Measurements from ENCODE around the gene KIAA1614.
A peak's percentile ranks its signal among the peaks of the same experiment; 100 is the strongest.
"Not testable (repeated sequence)": the region's sequence is repeated elsewhere in the genome, so short reads cannot be mapped to it uniquely, and the experiment has no call there.

Gene KIAA1614

DNA sequence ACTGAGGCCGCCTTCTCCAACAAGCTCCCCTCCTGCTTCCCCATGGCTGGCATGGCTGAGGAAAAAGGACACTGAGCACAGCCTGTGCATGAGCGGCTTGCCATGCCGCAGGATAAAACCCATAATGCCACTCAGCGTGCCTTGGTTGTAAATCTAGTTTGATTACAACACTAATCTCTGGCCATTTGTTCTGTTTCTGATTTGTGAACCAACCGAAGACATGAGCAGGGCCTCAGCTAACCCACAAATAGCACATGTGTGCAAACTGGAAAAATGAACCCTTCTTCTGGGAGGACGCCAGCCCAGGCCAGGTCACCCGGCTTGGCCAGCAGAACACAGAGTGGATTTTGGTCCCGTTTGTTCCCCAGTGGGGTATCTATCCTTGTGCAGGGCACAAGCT, 56.1 kb downstream of the KIAA1614 start:
- not testable (repeated sequence) for H3K27me3 Mint-ChIP-seq, H3K9me3 Mint-ChIP-seq, DNase-seq, H3K4me3 Mint-ChIP-seq, H3K27ac Mint-ChIP-seq
- Mint-ChIP-seq H3K36me3 (ENCODE audit: low read depth) (peaks cover 94% of the 10 kb centered on the region), H3K4me1 (ENCODE audit: low read depth) (peaks cover 14% of the 10 kb centered on the region)

DNA sequence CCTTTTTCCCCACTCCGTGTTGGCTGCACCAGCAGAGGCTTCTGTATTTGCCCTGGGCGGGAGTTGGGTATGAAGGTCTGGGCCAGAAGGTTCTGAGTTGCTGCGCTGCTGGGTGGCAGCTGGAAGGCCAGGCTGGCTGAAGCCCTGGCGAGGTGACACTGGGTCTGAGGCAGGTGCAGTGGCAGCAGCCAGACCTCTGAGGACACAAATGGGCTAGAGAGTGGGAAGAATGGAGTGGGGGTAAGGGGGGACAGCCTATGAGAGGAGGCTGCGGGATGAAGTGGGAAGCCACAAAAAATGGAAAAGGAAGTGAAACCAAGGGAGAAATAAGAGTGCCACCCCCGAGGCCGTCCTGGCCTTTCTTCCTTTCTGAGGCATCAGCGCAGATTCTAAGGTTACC, 56.7 kb downstream of the KIAA1614 start:
- peaks cover 94% of the 10 kb centered on the region for H3K36me3 Mint-ChIP-seq (ENCODE audit: low read depth)
- no peaks in the 10 kb centered on the region for H3K27me3 Mint-ChIP-seq
- no peak overlapping the region for H3K27ac Mint-ChIP-seq
- H3K4me3 Mint-ChIP-seq = no peak overlapping the region
- H3K9me3 Mint-ChIP-seq = no peaks in the 10 kb centered on the region
- H3K4me1 Mint-ChIP-seq (ENCODE audit: low read depth) = peaks cover 14% of the 10 kb centered on the region
- no peak for DNase-seq

DNA sequence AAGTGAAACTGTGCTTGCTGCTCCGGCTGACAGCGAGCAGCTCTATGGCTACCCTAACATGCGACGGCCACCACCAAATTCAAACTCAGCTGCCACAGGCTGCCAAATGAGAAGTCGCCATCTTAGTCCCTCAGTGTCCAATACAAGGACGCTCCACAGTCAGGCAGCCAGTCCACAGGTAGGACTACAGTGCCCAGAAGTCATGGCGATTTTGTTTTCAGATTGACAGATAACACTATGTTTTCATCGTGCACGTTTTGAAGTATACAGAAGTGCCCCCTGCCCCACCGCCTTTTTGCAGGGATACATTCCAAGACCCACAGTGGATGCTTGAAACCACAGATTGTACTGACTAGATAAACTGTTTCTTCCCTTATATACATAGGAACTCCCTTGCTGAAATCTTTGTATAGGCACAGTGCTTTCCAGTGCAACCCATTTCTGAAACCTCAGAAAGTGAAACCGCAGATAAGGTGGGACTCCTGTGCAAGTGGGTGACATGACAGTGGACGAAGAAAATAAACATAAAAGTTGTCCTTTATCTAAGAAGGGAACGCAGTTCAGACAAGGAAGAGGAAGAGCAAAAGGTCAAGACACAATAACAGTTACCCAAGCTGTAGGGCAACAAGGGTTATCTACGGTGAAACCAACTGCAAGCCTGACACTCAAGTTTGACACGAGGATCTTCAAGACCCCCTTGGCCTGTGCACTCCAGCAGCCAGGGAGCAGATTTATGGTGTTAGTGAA, 57.8 kb downstream of the KIAA1614 start:
- Mint-ChIP-seq H3K27ac (no peak overlapping the region), H3K4me1 (ENCODE audit: low read depth) (peaks cover 21% of the 10 kb centered on the region), H3K9me3 (no peaks in the 10 kb centered on the region), H3K36me3 (ENCODE audit: low read depth) (peaks cover 96% of the 10 kb centered on the region), H3K4me3 (no peak overlapping the region), H3K27me3 (no peaks in the 10 kb centered on the region)
- DNase-seq = no peak

DNA sequence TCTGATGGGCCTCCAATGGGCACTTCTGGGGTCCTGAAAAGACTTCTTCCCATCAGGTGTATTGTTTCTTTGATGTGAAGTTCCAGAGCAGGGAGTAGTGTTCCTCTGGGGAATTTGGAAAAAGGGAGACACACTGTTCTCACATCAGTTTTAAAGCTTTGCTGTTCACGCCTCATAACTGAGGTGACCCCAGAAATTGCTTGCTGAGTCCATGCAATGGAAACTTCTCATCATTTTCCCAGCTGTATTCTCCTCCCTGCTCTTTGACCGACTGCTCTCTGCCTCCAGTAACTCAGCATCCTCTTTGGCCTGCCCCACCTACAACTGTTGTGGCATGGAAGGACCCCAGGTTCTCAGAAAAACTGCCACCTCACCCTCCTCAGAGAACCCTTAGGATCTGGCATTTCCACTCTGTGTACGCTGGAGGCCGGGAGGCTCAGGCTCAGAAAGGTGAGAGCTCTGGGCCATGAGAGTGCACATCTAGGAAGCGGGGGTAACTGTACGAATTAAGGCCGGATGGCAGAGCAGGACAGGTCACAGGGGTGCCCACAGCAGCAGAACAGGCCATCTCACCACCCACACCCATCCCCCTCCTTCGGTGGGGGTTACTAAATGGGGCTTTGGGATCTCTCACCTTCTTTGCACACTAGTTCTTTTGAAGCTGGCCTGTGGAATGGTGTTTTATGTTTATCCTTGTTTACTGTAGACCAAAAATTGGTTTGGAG, 58.7 kb downstream of the KIAA1614 start:
- Mint-ChIP-seq H3K4me1 (ENCODE audit: low read depth) (peaks cover 28% of the 10 kb centered on the region), H3K4me3 (no peak overlapping the region), H3K9me3 (no peaks in the 10 kb centered on the region), H3K27me3 (no peaks in the 10 kb centered on the region), H3K36me3 (ENCODE audit: low read depth) (peaks cover 96% of the 10 kb centered on the region), H3K27ac (peak overlapping the region; percentile 64)
- no peak for DNase-seq

DNA sequence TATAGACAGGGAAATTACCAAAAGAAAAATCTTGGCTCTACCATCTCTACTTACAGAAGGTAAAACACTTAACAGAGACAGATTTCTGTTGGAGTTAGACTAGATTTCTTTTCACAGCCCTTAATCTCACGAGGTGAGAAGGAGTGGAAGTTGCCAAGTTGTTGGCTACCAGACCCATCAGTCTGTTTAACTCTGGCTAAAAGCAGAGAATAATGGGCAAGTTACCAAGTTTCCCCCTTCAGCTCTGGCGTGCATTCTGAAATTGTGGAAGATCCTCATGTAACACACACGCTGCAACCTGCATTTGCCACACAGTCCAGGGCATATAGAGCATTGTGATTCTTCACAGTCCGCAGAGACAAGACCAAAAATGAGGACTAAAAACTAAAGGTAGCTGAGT, 60.7 kb downstream of the KIAA1614 start:
- Mint-ChIP-seq H3K4me3 (no peak overlapping the region), H3K4me1 (ENCODE audit: low read depth) (peaks cover 28% of the 10 kb centered on the region), H3K9me3 (no peaks in the 10 kb centered on the region), H3K27me3 (no peaks in the 10 kb centered on the region), H3K27ac (peak overlapping the region; percentile 6), H3K36me3 (ENCODE audit: low read depth) (peaks cover 97% of the 10 kb centered on the region)
- no peak for DNase-seq

DNA sequence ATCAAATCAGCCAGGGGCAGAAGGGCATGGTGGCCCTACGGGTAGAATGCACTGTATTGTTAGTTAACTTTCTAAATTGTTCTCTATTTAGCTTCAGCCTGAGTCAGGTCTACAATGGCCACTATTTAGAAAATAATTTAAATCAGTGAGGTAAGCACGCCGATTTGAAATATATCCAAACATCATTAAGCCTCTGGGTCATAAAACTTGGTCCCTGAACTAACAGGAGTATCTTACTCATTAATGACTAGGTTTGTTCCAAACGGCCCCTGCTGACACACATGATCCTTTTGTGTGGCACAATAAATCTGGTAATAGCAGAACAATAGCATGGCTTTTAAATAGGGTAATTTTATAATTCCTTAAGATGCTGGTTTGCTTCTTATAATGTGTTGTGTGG, 61.5 kb downstream of the KIAA1614 start:
- Mint-ChIP-seq H3K4me3 (no peak overlapping the region), H3K27ac (peak overlapping the region; percentile 58), H3K27me3 (no peaks in the 10 kb centered on the region), H3K9me3 (no peaks in the 10 kb centered on the region), H3K4me1 (ENCODE audit: low read depth) (peaks cover 30% of the 10 kb centered on the region), H3K36me3 (ENCODE audit: low read depth) (peaks cover 99% of the 10 kb centered on the region)
- no peak for DNase-seq

DNA sequence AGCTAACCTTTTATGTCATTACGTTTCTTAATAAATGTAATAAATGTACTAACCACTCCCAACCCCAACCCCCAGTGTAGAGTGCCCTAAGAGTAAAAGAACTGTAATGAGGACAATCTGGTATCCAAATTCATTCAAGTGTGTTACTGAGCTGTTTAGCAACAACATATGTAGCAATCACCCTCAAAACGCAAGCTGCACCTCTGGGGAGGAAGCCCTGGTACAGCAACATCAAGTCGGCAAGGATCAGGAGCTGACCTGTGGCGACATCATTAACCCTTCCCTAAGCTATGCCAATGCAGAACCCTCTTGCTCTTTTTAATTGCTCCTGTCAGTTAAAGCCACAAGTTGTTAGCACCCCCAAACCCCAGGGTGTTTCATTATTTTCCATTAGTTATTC, 62.9 kb downstream of the KIAA1614 start:
- peaks cover 97% of the 10 kb centered on the region for H3K36me3 Mint-ChIP-seq (ENCODE audit: low read depth)
- H3K4me1 Mint-ChIP-seq (ENCODE audit: low read depth) = peaks cover 27% of the 10 kb centered on the region
- DNase-seq = no peak
- H3K4me3 Mint-ChIP-seq = no peak overlapping the region
- H3K27me3 Mint-ChIP-seq = no peaks in the 10 kb centered on the region
- H3K27ac Mint-ChIP-seq = no peak overlapping the region
- H3K9me3 Mint-ChIP-seq = no peaks in the 10 kb centered on the region

DNA sequence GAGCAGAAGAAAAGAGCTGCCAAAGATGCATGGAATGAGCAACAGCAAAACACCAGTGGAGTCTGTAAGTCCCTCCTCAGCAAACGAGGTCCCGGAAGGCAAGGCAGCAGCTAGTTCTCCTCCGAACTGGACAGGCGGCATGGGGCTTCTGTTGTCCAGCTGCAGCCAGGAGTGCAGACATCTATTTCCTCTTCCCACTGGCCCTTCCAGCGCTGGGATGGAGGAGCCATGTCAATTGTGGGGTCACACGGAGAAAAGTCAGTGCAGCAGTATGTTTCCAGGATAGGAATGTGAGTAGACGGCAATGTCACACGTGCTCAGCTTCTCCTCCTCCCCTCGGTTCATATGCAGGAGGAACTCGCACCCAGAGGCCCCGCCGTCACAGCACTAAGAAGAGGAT, 63.5 kb downstream of the KIAA1614 start:
- H3K36me3 Mint-ChIP-seq (ENCODE audit: low read depth) = peaks cover 96% of the 10 kb centered on the region
- no peaks in the 10 kb centered on the region for H3K27me3 Mint-ChIP-seq
- H3K9me3 Mint-ChIP-seq = no peaks in the 10 kb centered on the region
- peaks cover 32% of the 10 kb centered on the region for H3K4me1 Mint-ChIP-seq (ENCODE audit: low read depth)
- no peak for DNase-seq
- H3K27ac Mint-ChIP-seq = peak overlapping the region; percentile 41
- H3K4me3 Mint-ChIP-seq = no peak overlapping the region

DNA sequence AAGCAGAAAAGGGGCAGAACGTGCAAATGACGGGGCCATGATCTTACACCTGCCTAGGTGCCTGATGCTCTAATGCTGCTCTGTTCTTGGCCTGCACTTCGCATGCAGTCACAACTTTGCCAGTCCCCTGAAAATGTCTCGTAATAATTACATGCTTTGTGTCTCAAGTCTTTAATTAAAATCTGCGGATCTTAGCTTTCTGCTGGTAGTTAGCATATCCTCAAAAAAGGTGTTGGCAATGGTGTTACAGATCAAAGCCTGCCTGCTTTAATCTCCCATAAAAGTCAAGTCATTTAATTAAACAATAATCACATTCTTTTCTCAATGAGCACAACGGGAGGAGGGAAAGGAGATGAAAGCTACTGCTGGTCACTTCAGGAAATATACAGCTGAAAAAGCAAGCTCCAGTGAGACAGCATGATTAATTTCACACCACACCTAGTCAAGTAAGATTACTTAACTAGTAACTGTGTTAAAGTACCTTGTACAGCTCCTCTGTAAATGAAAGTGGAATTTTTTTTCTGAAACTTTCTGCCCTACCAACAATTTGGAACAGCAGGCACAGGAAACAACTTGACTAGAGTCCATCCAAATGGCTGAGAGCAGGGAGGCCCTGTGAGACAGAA, 64.1 kb downstream of the KIAA1614 start:
- Mint-ChIP-seq H3K36me3 (ENCODE audit: low read depth) (peaks cover 95% of the 10 kb centered on the region), H3K27me3 (no peaks in the 10 kb centered on the region), H3K4me3 (no peak overlapping the region)

DNA sequence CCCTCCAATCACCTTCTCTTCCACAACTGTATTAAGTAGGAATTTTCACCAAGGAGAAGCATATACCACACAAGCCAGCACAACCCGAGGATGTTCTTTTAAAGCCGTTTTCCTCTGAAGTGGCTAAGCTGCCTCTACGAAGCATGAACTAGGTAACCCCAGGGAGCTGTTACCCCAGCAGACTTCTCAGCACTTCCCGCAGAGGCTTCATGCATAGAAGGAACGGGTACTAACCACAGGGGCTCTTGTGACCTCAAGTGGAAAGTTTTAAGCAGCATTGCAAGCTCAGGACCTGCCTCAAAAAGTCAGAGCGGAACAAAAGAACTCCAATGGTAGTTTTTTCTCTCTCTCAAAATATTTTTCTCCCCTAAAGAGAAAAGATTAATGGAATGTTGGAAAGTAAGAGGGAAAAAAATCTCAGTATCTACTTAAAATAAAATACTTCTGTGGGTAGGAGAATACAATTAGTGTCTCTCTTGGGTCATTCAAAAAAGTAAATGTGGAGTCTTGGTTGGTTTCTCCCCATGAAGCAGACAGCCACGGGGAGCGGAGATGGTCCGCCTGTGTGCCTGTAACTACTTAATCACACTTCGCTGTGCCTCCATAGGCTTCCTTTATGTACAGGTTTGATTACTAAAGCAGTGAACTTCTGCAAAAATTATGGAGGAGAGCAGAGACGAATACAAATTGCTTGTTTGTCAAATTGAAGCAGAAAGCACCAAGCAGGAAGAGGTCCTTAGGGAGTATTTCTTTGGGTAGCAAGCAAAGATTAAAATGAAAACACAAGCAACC, 69.1 kb downstream of the KIAA1614 start:
- peak overlapping the region; percentile 82 for H3K27ac Mint-ChIP-seq
- peaks cover 35% of the 10 kb centered on the region for H3K4me1 Mint-ChIP-seq (ENCODE audit: low read depth)
- H3K27me3 Mint-ChIP-seq = no peaks in the 10 kb centered on the region
- DNase-seq = peak; percentile 45
- H3K4me3 Mint-ChIP-seq = peak overlapping the region; percentile 55
- H3K9me3 Mint-ChIP-seq = no peaks in the 10 kb centered on the region
- H3K36me3 Mint-ChIP-seq (ENCODE audit: low read depth) = peaks cover 94% of the 10 kb centered on the region

More for the DNA sequence above, 64.1 kb downstream of the KIAA1614 start:
- H3K9me3 Mint-ChIP-seq = no peaks in the 10 kb centered on the region
- peak overlapping the region; percentile 41 for H3K27ac Mint-ChIP-seq
- no peak for DNase-seq
- peaks cover 37% of the 10 kb centered on the region for H3K4me1 Mint-ChIP-seq (ENCODE audit: low read depth)

DNA sequence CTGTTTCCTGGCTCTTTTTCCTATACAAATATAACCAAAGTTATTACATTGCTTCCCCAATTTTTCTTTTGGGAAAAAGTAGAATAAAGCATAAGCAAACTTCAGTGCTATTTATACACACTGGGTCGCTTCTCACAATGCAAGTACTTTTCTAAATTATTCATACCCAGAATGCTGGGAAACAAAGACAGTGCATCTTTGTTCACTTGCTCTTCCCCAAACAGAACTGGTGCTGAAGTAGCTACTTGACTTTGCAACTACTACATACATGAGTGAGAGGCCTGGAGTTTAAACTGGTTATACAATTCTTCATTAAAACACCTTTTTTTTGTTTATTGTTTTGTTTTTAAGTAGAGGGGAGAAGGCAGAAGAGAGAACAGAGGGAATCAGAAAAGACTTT, 69.7 kb downstream of the KIAA1614 start:
- no peaks in the 10 kb centered on the region for H3K27me3 Mint-ChIP-seq
- no peak overlapping the region for H3K4me3 Mint-ChIP-seq
- H3K9me3 Mint-ChIP-seq = no peaks in the 10 kb centered on the region
- H3K36me3 Mint-ChIP-seq (ENCODE audit: low read depth) = peaks cover 94% of the 10 kb centered on the region
- peak overlapping the region; percentile 82 for H3K27ac Mint-ChIP-seq
- H3K4me1 Mint-ChIP-seq (ENCODE audit: low read depth) = peaks cover 33% of the 10 kb centered on the region
- DNase-seq = no peak

DNA sequence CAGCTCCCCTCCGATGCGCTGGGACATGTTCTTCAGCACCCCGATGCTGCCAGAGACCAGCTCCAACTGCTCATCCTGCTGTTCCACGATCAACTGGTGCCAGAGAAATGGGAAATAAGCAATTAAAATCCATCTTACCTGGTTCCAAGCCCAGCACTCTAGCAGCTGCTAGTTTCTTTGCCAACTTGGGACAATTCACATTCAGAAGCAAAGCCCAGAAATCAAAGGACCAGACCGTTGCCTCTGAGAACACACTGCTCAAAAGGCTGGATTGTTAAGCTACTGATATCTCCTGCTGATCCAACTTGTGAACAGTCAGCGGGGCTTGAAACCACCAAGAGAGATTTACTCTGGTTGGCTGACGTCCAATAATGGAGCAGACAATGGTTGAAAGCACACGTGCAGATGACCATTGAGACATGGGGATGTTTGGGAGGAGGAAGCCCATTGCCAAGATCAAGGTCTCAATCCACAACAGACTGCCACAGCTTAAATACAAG, 75.6 kb downstream of the KIAA1614 start:
- DNase-seq = no peak
- H3K27ac Mint-ChIP-seq = no peak overlapping the region
- H3K36me3 Mint-ChIP-seq (ENCODE audit: low read depth) = peaks cover 97% of the 10 kb centered on the region
- H3K27me3 Mint-ChIP-seq = no peaks in the 10 kb centered on the region
- no peaks in the 10 kb centered on the region for H3K9me3 Mint-ChIP-seq
- H3K4me3 Mint-ChIP-seq = no peak overlapping the region
- H3K4me1 Mint-ChIP-seq (ENCODE audit: low read depth) = peaks cover 4% of the 10 kb centered on the region

DNA sequence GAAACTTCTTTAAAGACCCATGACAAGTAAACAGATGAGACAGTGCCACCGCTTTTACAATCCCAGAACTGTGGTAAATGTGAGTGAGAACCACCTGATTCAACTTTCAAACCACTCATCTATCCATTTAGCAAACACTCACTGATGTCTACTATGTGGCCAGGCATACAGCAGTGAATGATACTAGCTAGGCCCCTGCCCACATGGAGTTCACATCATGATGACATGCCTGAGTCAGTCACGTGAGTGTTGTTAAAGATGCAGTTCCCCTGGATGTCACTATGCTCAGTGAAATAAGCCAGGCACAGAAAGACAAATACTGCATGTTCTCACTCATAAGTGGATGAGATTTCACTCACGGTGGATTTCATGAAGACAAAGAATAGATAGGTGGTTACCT, 81.6 kb downstream of the KIAA1614 start:
- Mint-ChIP-seq H3K4me1 (ENCODE audit: low read depth) (peaks cover 9% of the 10 kb centered on the region), H3K36me3 (ENCODE audit: low read depth) (peaks cover 86% of the 10 kb centered on the region)

DNA sequence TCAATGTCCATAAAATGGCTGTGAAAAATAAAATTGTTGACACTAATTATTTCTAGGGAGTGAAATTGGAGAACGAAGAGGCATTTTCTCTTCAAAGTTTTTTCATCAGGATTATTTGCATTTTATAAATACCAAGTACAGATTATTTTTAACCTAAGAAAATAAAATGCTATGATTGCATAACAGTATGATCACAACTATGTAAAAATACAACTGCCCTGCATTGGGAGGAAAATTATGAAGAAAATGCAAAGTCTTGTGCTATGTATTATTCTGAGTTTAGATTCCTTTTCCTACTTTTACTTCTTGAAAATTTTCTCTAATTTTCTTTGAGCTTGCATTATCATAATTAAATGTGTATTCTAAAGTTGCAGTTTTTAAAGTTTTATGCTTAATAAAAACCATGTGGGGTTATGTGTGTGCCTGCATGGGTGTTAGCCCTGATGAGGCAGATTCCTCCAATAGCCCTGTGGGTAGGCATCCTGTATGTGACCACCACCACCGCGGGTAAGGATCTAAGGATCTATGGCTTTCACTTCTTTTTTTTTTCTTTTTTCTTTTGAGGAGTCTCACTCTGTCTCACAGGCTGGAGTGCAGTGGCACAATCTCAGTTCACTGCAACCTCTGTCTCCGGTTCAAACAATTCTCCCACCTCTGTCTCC, 85.3 kb downstream of the KIAA1614 start:
- no peaks in the 10 kb centered on the region for H3K9me3 Mint-ChIP-seq
- no peak overlapping the region for H3K27ac Mint-ChIP-seq

More for the DNA sequence above, 81.6 kb downstream of the KIAA1614 start:
- no peak for DNase-seq
- H3K4me3 Mint-ChIP-seq = no peak overlapping the region
- H3K9me3 Mint-ChIP-seq = no peaks in the 10 kb centered on the region
- peak overlapping the region; percentile 10 for H3K27ac Mint-ChIP-seq
- H3K27me3 Mint-ChIP-seq = no peaks in the 10 kb centered on the region

More for the DNA sequence above, 85.3 kb downstream of the KIAA1614 start:
- Mint-ChIP-seq H3K4me3 (no peak overlapping the region), H3K4me1 (ENCODE audit: low read depth) (peaks cover 15% of the 10 kb centered on the region), H3K36me3 (ENCODE audit: low read depth) (peaks cover 86% of the 10 kb centered on the region), H3K27me3 (no peaks in the 10 kb centered on the region)
- DNase-seq = no peak
